HL-60/S4 (cell line): ENCODE results near the gene BLTP2.
"Not testable (repeated sequence)": the region's sequence is repeated elsewhere in the genome, so short reads cannot be mapped to it uniquely, and the experiment has no call there.

Experiments used
- in situ Hi-C: fragments of 300-500 bp; cut with MboI; formaldehyde crosslinking; loops from 2 replicates; pipeline ENCODE4 v1.14.3; 2022; ENCODE audit warnings: low sequenced_read_pairs

BLTP2 gene

GRCh38 chr17:28648698-28649097 lies 3.7 kb upstream of the BLTP2 start:
- in situ Hi-C loops = no loop called here

DNA sequence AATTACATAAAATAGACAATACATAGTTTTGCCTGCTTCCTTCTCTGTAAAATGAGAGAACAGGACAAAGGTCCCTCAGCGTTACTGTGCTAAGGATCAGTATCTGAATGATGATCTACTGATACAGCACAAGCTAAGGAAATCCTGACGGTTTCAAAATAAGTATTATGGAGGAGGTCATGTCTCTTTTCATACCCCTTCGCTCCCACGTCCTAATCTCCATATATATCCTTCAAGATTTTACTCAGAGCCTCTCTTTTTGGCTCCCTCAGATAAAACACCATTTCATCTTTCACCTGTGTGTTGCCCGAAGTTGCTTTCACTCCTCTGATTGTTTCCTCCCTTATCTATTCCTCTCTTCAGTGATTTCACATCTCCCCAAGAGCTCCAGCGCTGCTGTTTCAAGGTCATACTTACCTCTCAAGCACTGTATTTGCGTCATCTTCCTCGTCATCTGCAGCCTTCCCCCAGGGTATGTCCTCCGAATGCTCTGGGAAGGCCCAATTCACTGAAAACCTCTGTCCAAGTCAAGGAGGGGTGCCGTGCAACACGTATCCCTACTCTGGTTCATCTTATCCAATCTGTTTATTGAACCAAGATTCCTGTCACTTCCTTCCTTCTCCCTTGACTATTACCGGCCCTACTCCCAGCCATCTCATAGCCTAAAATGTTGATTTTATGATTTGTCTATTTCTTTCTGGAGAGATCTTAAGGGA lies 1.2 kb upstream of the BLTP2 start:
- in situ Hi-C loops = no loop called here

DNA sequence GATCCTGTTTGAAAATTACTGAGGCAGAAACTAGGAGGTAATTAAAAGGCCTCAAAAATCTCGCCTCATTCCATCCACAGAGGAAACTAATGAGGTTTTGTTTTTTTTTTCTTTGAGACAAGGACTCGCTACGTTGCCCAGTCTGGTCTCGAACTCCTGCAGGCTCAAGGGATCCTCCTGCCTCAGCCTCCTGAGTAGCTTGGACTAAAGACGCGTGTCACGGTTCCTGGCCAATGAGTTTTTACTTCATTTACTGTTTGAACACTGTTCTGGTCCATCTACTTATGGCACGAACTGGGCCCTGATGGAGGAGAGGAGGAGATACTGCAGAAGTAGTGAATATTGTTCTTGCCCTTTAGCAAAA lies 600 bp upstream of the BLTP2 start:
- in situ Hi-C loops = no loop called here

DNA sequence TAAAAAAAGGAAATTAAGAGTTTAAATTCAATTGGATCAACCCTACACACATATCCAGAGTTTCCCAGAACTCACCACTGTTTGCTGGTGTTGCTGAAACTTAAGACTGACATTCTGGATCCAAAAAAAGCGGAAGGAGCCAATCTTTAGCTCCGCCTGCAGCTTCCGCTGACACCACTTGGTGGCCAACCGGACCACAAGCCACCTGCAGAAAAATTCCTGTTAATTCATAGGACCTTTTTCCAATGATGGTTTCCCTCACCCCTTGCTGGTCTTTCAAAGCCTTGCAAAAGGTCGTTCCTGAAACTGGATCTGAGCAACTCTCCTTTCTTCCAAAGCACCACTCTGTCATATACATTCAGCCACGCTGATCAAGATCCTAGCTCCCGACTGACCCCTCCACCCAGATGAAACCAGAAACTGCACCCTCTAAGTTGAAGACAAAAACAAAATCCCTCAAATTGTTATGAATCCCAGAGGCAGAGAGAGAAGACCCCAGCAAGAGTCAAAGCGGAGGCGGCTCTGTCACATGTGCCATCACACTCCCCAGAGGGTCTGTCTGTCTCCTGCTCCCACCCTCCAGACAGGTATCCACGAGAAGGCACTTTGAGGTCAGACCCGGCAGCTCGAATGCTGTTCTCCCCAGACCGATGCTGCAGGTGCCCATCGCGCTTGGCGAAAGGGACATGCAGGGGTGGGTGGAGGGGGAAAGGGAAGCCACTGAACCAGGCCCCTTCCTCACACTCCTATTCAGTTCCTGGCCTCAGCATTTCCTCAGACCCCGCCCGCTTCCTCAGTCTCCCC lies 773 bp downstream of the BLTP2 start:
- in situ Hi-C loops = no loop called here

GRCh38 chr17:28641579-28641978 lies 3.4 kb downstream of the BLTP2 start:
- in situ Hi-C loops = no loop called here

GRCh38 chr17:28635506-28635905 lies 9.5 kb downstream of the BLTP2 start:
- in situ Hi-C loops = no loop called here

DNA sequence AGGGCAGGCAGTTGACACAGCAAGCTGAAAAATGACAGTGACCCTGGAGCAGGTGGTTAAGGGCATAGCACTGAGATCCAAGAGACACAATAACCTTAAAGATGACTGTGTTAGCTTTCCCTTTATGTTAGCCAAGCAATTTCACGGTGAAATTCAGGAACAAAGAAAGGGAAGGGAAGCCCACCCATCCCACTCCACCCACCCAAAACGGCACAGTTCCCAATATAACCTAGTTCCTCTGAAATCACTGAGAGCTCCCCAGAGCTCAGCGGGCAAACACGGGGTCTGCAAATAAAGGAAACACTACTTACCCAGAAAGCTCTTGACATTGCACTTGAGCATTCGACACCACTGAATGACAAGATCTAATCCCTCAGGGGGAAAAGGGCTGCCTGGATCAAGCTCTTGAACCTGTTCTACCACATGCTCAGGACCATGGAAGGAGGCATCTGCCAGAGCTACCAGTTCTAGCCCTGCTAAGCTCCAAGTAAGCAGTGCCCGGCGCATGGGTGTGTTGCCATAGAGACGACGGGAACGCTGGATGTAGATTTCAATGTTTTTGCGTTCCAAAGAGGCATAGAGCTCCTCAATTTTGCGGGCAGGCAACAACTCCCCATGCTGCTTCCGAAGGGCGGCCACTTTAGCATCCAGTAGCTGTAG lies 10.6 kb downstream of the BLTP2 start:
- in situ Hi-C loops = no loop called here

DNA sequence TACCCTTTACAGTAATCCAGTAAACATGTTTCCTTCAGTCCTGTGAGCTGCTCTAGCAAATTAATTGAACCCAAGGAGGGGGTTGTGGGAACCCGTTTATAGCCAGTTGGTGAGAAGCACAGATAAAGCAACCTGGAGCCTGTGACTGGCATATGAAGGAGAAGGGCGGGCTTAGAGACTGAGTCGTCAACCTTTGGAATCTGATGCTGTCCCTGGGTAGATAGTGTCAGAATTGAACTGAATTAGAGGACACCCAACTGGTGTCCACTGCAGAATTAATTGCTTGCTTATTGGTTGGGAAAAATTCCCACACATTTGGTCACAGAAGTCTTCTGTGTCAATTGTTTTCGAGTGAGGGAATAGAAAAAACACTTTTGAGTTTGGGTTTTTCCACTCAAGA lies 18.1 kb downstream of the BLTP2 start:
- in situ Hi-C loops = no loop called here

- in situ Hi-C loops = no loop called here
Measured at GRCh38 chr17:28624148-28624547, 20.8 kb downstream of the BLTP2 start.

- in situ Hi-C loops = no loop called here
Measured at GRCh38 chr17:28623696-28624095, 21.3 kb downstream of the BLTP2 start.

DNA sequence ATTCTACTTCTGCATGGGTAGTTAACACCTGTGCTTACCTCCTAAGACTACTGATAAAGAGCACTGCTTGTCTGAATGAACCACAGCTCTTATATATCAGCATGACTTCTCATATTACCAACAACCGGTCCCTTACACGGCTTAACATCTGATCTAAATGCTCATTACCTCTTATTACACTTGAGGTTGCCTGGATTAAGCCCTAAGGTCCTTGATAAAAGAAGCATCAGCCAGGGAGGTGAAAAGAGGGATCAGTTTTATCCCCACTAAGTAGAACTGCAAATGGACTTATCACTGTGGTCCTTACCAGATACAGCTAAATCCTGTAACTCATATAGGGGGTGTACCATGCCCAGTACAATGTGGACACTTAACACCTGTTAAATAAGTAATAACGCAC lies 22.8 kb downstream of the BLTP2 start:
- in situ Hi-C loops = no loop called here

DNA sequence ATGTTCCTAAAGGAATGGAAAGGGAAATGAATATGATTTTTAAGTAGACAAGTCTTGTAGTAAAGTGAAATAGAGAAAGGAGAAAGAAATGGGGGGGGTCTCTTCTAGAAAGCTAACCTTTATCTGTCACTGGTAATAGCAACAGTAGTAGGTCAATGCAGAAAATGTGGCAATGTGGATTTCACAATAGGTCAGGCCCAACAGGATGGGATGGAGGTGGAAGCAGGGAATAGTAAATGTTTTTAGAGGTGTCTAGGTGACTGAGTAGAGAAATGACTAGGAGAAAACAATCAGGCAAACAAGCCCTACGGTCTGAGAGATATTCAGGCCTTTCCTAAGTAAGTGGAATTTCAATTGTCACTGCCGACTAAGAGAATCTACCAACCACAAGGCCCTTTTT lies 24.9 kb downstream of the BLTP2 start:
- in situ Hi-C loops = no loop called here

GRCh38 chr17:28618464-28618863 lies 26.5 kb downstream of the BLTP2 start:
- in situ Hi-C loops = no loop called here

- in situ Hi-C loops = no loop called here
Measured at GRCh38 chr17:28616281-28616680, 28.7 kb downstream of the BLTP2 start.

GRCh38 chr17:28615260-28615940 lies 29.6 kb downstream of the BLTP2 start:
- in situ Hi-C loops = no loop called here

- in situ Hi-C loops = no loop called here
Measured at GRCh38 chr17:28613931-28614381, 31.0 kb downstream of the BLTP2 start, which contains the start of gene RSKR. TSS of gene RSKR (minus strand) at chr17:28614185. CDS start at chr17:28614161, 24 bp downstream.

DNA sequence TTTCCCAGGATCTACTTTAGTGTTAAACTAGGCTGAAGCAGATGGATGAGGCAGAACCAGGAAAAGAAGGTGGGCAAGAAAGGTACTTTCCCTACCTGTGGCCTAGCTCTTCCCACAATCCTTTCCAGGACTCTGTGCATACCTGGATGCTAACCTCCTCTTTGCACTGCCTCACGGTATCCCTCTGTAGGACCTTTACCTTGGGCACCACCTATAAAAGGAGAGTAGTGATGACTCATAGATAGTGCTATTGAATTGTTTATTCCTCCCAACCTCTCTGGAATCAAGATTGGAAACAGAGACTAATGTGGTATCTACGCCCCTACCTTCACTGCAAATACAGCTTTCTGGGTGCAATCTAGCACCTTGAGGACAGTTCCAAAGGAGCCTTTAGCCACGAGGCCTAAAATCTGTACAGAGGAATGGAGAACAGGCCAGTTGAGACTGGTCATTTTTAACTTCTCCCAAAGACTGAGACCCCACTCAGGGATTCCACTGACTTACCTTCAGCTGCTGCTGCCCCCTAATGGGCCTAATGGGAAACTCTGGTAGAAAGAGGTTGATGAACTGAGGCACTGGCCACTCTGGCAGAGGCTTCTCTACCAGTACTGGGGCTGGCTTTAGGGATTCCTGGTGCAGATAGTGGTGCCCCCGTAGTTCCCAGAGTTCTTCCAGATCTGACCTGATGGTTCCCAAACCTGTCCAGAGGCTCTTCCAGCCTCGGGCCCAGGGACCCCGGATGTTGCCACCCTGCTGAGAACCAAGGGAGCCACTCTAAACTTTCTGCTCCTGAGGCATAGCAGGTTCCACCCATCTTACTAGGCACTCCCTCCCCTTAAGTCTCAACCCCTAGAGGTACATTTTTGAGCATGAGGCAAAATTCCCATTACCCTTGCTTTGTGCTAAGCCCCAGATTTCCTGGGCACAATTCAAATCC lies 31.8 kb downstream of the BLTP2 start:
- in situ Hi-C loops = no loop called here

GRCh38 chr17:28612531-28612930 lies 32.4 kb downstream of the BLTP2 start:
- in situ Hi-C loops = no loop called here

DNA sequence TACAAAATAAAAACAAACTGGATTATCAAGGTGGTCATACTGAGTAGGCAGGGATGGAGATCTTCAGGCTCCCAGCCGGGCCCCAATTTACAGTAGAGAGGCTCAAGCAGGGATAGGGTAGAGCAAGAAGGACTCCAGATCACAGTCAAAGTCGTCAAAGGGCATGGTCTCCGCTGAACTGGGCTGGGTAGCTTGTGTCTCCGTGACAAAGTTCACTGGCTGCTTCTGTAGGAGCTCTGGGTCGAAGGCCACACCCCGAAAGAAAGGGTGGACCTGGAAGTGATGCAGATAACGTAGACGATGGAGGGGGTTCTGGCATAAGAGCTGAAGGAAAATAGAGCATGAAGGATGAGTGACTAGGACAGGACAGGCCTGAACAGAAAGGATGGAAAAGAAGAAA lies 34.6 kb downstream of the BLTP2 start:
- in situ Hi-C loops = no loop called here

- in situ Hi-C loops = not testable (repeated sequence)
Measured at GRCh38 chr17:28604031-28604430, 40.9 kb downstream of the BLTP2 start.
